Adrenal gland (tissue), 12 donors: ENCODE measurements around the gene TOMM40. TPM values are rescaled to one million over a fixed set of nuclear protein-coding genes. Genes with fewer than 3 reads are reported as not detected.

Source experiments
- DNase-seq, 7 donors: peaks; one replicate each; pipeline ENCODE4 v3.0.0-alpha.2; 2019 to 2020
- H3K27ac ChIP-seq, 5 donors: fragments of 200-600 bp; sonication (generic) in 4 of 5; 1 replicate in 3 of 5; 2 replicates in 2 of 5; pipeline versions ENCODE4 v1.5.1 to v1.8.0; 2016 to 2020; ENCODE audit warnings: mild to moderate bottlenecking in 1 of 5
- H3K27me3 ChIP-seq: fragments of 200-600 bp; 2 replicates; pipeline ENCODE4 v1.8.0; 2021
- H3K36me3 ChIP-seq, 2 donors: fragments of 200-600 bp; replicated peaks in 1 of 2; 1 replicate in 1 of 2; 2 replicates in 1 of 2; pipeline versions ENCODE4 v1.5.1 to v1.8.0; 2018 to 2022
- H3K4me1 ChIP-seq, 2 donors: fragments of 200-600 bp; replicated peaks in 1 of 2; 1 replicate in 1 of 2; 2 replicates in 1 of 2; pipeline versions ENCODE4 v1.5.1 to v1.8.0; 2018 to 2021
- H3K4me3 ChIP-seq, 4 donors: fragments of 200-600 bp; sonication (generic) in 3 of 4; one replicate each; pipeline ENCODE4 v1.5.1; 2016 to 2018
- H3K9me3 ChIP-seq, 3 donors: fragments of 200-600 bp; sonication (generic) in 1 of 3; replicated peaks in 1 of 3; 1 replicate in 2 of 3; 2 replicates in 1 of 3; pipeline versions ENCODE4 v1.5.1 to v1.8.0; 2016 to 2021
- CTCF ChIP-seq, 6 experiments: fragments of 450-650 bp in 4 of 6; fragments of 200-600 bp in 2 of 6; sonication (generic) in 1 of 6; IDR thresholded peaks; 1 replicate in 5 of 6; 2 replicates in 1 of 6; pipeline versions ENCODE4 v1.5.1 to v1.8.0; 2016 to 2021; ENCODE audit warnings: antibody characterized with exemption in 6 of 6, mild to moderate bottlenecking in 2 of 6, moderate library complexity in 1 of 6
- POLR2A ChIP-seq, 2 donors: fragments of 450-650 bp; IDR thresholded peaks; one replicate each; pipeline ENCODE4 v1.6.1; 2017; ENCODE audit warnings: antibody characterized with exemption in 2 of 2, mild to moderate bottlenecking in 2 of 2, moderate library complexity in 1 of 2
- whole genome bisulfite sequencing, 4 donors: extraction: QIAGEN DNeasy Blood & Tissue Kit in 2 of 4; methylation state at CpG; one replicate each; pipeline versions ENCODE4 v1.1.5 to v1.1.7; 2013 to 2017; 5-methylcytosine and 5-hydroxymethylcytosine counted together
- intact Hi-C, 2 donors: fragments of 100-400 bp; cut with DNase I; formaldehyde crosslinking; loops; one replicate each; pipeline versions ENCODE4 v1.14.1 to v1.15.0; 2022 to 2023
- polyA plus RNA-seq, 3 donors: library from polyadenylated mRNA; stranded (reverse); fragments of 200-250 nt in 2 of 3; fragments of 350-450 nt in 1 of 3; fragmentation: Illumina TruSeq in 1 of 3; extraction: RNeasy Lipid Tissue Mini Kit (QIAGEN cat#74804) in 1 of 3; gene quantifications; one replicate each; pipeline ENCODE4 v1.2.3, GENCODE V29; 2013 to 2014
- total RNA-seq, 9 donors: library from RNA; depleted of rRNA in 4 of 9; stranded (reverse); fragments of >200 nt in 4 of 9; fragments of 120-200 nt in 1 of 9; fragmentation: NEBNext Ultra II Directional in 1 of 9; extraction: Animal tissue kit (Norgen Biotek cat#: 25700) in 1 of 9; gene quantifications; one replicate each; pipeline versions ENCODE4 v1.1.0 to v1.2.4, GENCODE V29; 2013 to 2023
- donor health status: healthy with polysubstance abuse.
- donor health status: Bipolar disorder and iron deficiency.
- donor health status: DM: yes; HTN: yes; CAD: no.
- donor health status: DM: no; HTN: no; CAD: no.
- donor health status: DM: no; HTN: no; CAD: no.
- donor health status: DM: yes; HTN: yes; CAD: no.

The TOMM40 gene
- total and polyA plus RNA-seq, 12 donors, result 53.1 to 248 (median 68.8) TPM

GRCh38 chr19:44848036-44848811 lies 42.8 kb upstream of the TOMM40 start:
- peak; percentile 35 to 75 (median 61) for DNase-seq
- H3K27me3 ChIP-seq, result no peaks in the 10 kb centered on the region
- no peaks in the 10 kb centered on the region for H3K36me3 ChIP-seq
- 3 to 13% (median 8%) methylated on average over 17 to 19 of the region's 19 CpGs for WGBS, 4 donors
- H3K4me3 ChIP-seq, result peak overlapping the region in 3 of 4 donors; percentile 15 to 94 (median 74)
- no peaks in the 10 kb centered on the region for H3K9me3 ChIP-seq
- intact Hi-C loops, result no loop called here
- H3K27ac ChIP-seq, result peak overlapping the region; percentile 78 to 99 (median 98)
- H3K4me1 ChIP-seq, result peaks cover 38 to 46% of the 10 kb centered on the region in 2 donors
- TF ChIP-seq CTCF (IDR thresholded peaks at IDR 0.05) (no peak), POLR2A (IDR thresholded peaks at IDR 0.05) (no peak)

GRCh38 chr19:44848812-44849447 lies 42.1 kb upstream of the TOMM40 start:
- intact Hi-C loops, result no loop called here
- TF ChIP-seq POLR2A (IDR thresholded peaks at IDR 0.05) (no peak), CTCF (IDR thresholded peaks at IDR 0.05) (no peak)
- H3K9me3 ChIP-seq, result no peaks in the 10 kb centered on the region
- 13 to 19% (median 16%) methylated on average over 18 of the region's 18 CpGs for WGBS, 4 donors
- peak overlapping the region in 2 of 4 donors; percentile 74 to 94 for H3K4me3 ChIP-seq
- DNase-seq, result peak; percentile 51 to 74 (median 65)
- no peaks in the 10 kb centered on the region for H3K36me3 ChIP-seq
- H3K27ac ChIP-seq, result peak overlapping the region; percentile 78 to 99 (median 98)
- H3K27me3 ChIP-seq, result no peaks in the 10 kb centered on the region
- peaks cover 38 to 46% of the 10 kb centered on the region in 2 donors for H3K4me1 ChIP-seq

GRCh38 chr19:44850641-44851109 lies 40.4 kb upstream of the TOMM40 start:
- peaks cover 34% of the 10 kb centered on the region in 2 donors for H3K4me1 ChIP-seq
- WGBS, 4 donors, result 30 to 49% (median 41%) methylated on average over 3 to 8 of the region's 8 CpGs
- no peaks in the 10 kb centered on the region for H3K36me3 ChIP-seq
- H3K27ac ChIP-seq, result peak overlapping the region in 4 of 5 donors; percentile 97 to 99 (median 98)
- DNase-seq, result peak in 6 of 7 donors; percentile 39 to 78 (median 64)
- no peaks in the 10 kb centered on the region for H3K27me3 ChIP-seq
- TF ChIP-seq CTCF (IDR thresholded peaks at IDR 0.05) (no peak), POLR2A (IDR thresholded peaks at IDR 0.05) (peak in 1 of 2 donors; percentile 43)
- no peak overlapping the region for H3K4me3 ChIP-seq
- H3K9me3 ChIP-seq, result no peaks in the 10 kb centered on the region
- intact Hi-C loops, result no loop called here

GRCh38 chr19:44851427-44851826 lies 39.6 kb upstream of the TOMM40 start:
- intact Hi-C loops, result no loop called here
- no peaks in the 10 kb centered on the region for H3K36me3 ChIP-seq
- no peak for DNase-seq
- WGBS, 4 donors, result 60 to 78% (median 67%) methylated on average over 2 of the region's 2 CpGs
- TF ChIP-seq CTCF (IDR thresholded peaks at IDR 0.05) (no peak), POLR2A (IDR thresholded peaks at IDR 0.05) (no peak)
- no peaks in the 10 kb centered on the region for H3K9me3 ChIP-seq
- H3K27ac ChIP-seq, result peak overlapping the region in 3 of 5 donors; percentile 19 to 98 (median 21)
- peaks cover 34 to 40% of the 10 kb centered on the region in 2 donors for H3K4me1 ChIP-seq
- H3K4me3 ChIP-seq, result no peak overlapping the region
- no peaks in the 10 kb centered on the region for H3K27me3 ChIP-seq
